Measurements from ENCODE around the gene CLEC18A.

GRCh38 chr16:69937465-69937951 is 13.6 kb upstream of the CLEC18A start:
- TF ChIP-seq CTCF (IDR thresholded peaks at IDR 0.05) (no peak), POLR2A (IDR thresholded peaks at IDR 0.05) (no peak)
